Stimulated activated CD8-positive, alpha-beta memory T cell treated with anti-CD3 and anti-CD28 coated beads, Interleukin-2, amount 100 ng/mL, for 48 hours (primary cell): Measurements from ENCODE around the gene APOBEC3B.
"Not testable (repeated sequence)": the region's sequence is repeated elsewhere in the genome, so short reads cannot be mapped to it uniquely, and the experiment has no call there.

Source experiments
- DNase-seq, 2 donors: peaks; one replicate each; pipeline ENCODE4 v3.0.0-alpha.2; 2020; ENCODE audit warnings: low read depth in 2 of 2

The APOBEC3B gene

GRCh38 chr22:38967451-38968450 is 14.4 kb upstream of the APOBEC3B start:
- no peak for DNase-seq

- no peak for DNase-seq
These were observed 13.3 kb upstream of the APOBEC3B start for GRCh38 chr22:38968801-38969200.

GRCh38 chr22:38970551-38970950 is 11.6 kb upstream of the APOBEC3B start:
- DNase-seq, result no peak

- no peak for DNase-seq
These were observed 10.9 kb upstream of the APOBEC3B start for GRCh38 chr22:38971202-38971601.

GRCh38 chr22:38971791-38972190 is 10.4 kb upstream of the APOBEC3B start:
- no peak for DNase-seq

GRCh38 chr22:38972558-38972957 is 9.6 kb upstream of the APOBEC3B start:
- DNase-seq, result no peak

- peak in 1 of 2 donors; percentile 40 for DNase-seq
These were observed 8.6 kb upstream of the APOBEC3B start for GRCh38 chr22:38973289-38974169.

- no peak for DNase-seq
These were observed 7.8 kb upstream of the APOBEC3B start for GRCh38 chr22:38974170-38974825.

GRCh38 chr22:38974826-38975175 is 7.3 kb upstream of the APOBEC3B start:
- no peak for DNase-seq

- not testable (repeated sequence) for DNase-seq
These were observed 4.9 kb upstream of the APOBEC3B start for GRCh38 chr22:38977289-38977688.

GRCh38 chr22:38980587-38980986 is 1.6 kb upstream of the APOBEC3B start:
- not testable (repeated sequence) for DNase-seq

- DNase-seq, result no peak
These were observed 849 bp upstream of the APOBEC3B start for GRCh38 chr22:38981005-38981991.

GRCh38 chr22:38984224-38984623 is 2.1 kb downstream of the APOBEC3B start:
- no peak for DNase-seq

- peak; percentile 61 to 76 for DNase-seq
These were observed 2.9 kb downstream of the APOBEC3B start for GRCh38 chr22:38984784-38985757.

GRCh38 chr22:38986629-38987028 is 4.5 kb downstream of the APOBEC3B start:
- DNase-seq, result no peak

GRCh38 chr22:38987171-38987895 is 5.2 kb downstream of the APOBEC3B start:
- no peak for DNase-seq

GRCh38 chr22:38989466-38989865 is 7.3 kb downstream of the APOBEC3B start:
- DNase-seq, result no peak

- not testable (repeated sequence) for DNase-seq
These were observed 10.8 kb downstream of the APOBEC3B start for GRCh38 chr22:38992871-38993371.

- no peak for DNase-seq
These were observed 14.0 kb downstream of the APOBEC3B start for GRCh38 chr22:38996105-38996504.
